ENCODE data around the gene WDR70. TPM values are rescaled to one million over a fixed set of nuclear protein-coding genes. Genes with fewer than 3 reads are reported as not detected.

WDR70 gene
- total and polyA plus RNA-seq, 2 of the 8 experiments (the other 6 are each of a cell fraction or from before 2014, with no cell fraction given): 10.6 to 37.4 TPM

- Histone ChIP-seq H3K23me2 (ENCODE audit: low read depth, low read length) (no peaks in the 10 kb centered on the region), H2AK5ac (ENCODE audit: low read depth, low read length) (no peak overlapping the region), H3K4me2 (ENCODE audit: insufficient read depth in 1 of 2, low read depth in 2 of 2, low read length in 2 of 2) (no peak overlapping the region), H4K8ac (ENCODE audit: extremely low read depth, insufficient read depth, low read length) (no peak overlapping the region), H3K36me3 (ENCODE audit: control insufficient read depth in 2 of 4, insufficient read depth in 4 of 4, low read length in 3 of 4) (no peaks in the 10 kb centered on the region), H4K91ac (replicated peaks; ENCODE audit: insufficient read length, low read length) (no peak overlapping the region), H3K4me3 (ENCODE audit: extremely low read depth in 1 of 4, insufficient read depth in 2 of 4, low read depth in 3 of 4, low read length in 4 of 4) (no peak overlapping the region), H3K18ac (ENCODE audit: extremely low read depth, low read length) (no peak overlapping the region), H3K79me1 (ENCODE audit: low read depth, low read length) (no peaks in the 10 kb centered on the region), H3K9ac (replicated peaks in 1 of 4; ENCODE audit: extremely low read depth in 1 of 4, low read depth in 3 of 4, low read length in 3 of 4) (no peak overlapping the region), H3K27ac (ENCODE audit: low read depth, low read length) (no peak overlapping the region), H3K14ac (ENCODE audit: insufficient read length) (no peak overlapping the region), H3K56ac (replicated peaks; ENCODE audit: insufficient read length, low read depth, low read length) (no peak overlapping the region), H4K5ac (ENCODE audit: insufficient read length, low read depth, low read length) (no peak overlapping the region), H3K23ac (ENCODE audit: insufficient read length) (no peak overlapping the region), H3K9me3 (ENCODE audit: insufficient read depth in 2 of 2, low read depth in 1 of 2, low read length in 1 of 2) (no peaks in the 10 kb centered on the region), H3K27me3 (replicated peaks in 1 of 4; ENCODE audit: control insufficient read depth in 3 of 4, extremely low read depth in 1 of 4, insufficient read depth in 3 of 4, low read length in 3 of 4) (no peaks in the 10 kb centered on the region), H3K4me1 (replicated peaks in 1 of 4; ENCODE audit: control insufficient read depth in 3 of 4, insufficient read depth in 4 of 4, low read length in 3 of 4) (no peaks in the 10 kb centered on the region), H2BK20ac (ENCODE audit: low read length) (no peak overlapping the region), H2BK120ac (replicated peaks; ENCODE audit: low read depth, low read length) (no peak overlapping the region), H3K4ac (replicated peaks; ENCODE audit: insufficient read length, low read depth, low read length) (no peak overlapping the region), H2BK12ac (ENCODE audit: low read depth, low read length) (no peak overlapping the region), H2BK15ac (ENCODE audit: low read length) (no peak overlapping the region), H2AFZ (ENCODE audit: low read length) (no peak overlapping the region), H2BK5ac (ENCODE audit: low read depth, low read length) (no peak overlapping the region), H3K79me2 (ENCODE audit: control insufficient read depth in 1 of 2, insufficient read depth in 2 of 2, low read length in 2 of 2) (no peaks in the 10 kb centered on the region), H4K20me1 (replicated peaks in 1 of 2; ENCODE audit: control insufficient read depth in 1 of 2, insufficient read depth in 2 of 2, low read length in 2 of 2) (no peaks in the 10 kb centered on the region)
- POLR2A ChIA-PET (ENCODE audit: partially characterized antibody): no interaction called here
- TF ChIP-seq NRF1 (IDR thresholded peaks at IDR 0.05; ENCODE audit: low read depth, low read length): no peak
- TF ChIP-seq ZNF274 (IDR thresholded peaks at IDR 0.05; ENCODE audit: borderline replicate concordance, extremely low read depth, low read length): no peak
- no peak for TF ChIP-seq SIRT6 (IDR thresholded peaks at IDR 0.05; ENCODE audit: low read length)
- TF ChIP-seq KDM1A (IDR thresholded peaks at IDR 0.05; ENCODE audit: borderline replicate concordance, low read length): no peak
- no peak for TF ChIP-seq RAD21 (IDR thresholded peaks at IDR 0.05 in 1 of 2, conservative IDR thresholded peaks at IDR 0.05 in 1 of 2; ENCODE audit: low read depth in 2 of 2, low read length in 2 of 2)
- TF ChIP-seq PHF8 (conservative IDR thresholded peaks at IDR 0.05; ENCODE audit: low read depth, low read length): no peak
- no peak for TF ChIP-seq KDM5A (IDR thresholded peaks at IDR 0.05; ENCODE audit: low read length)
- TF ChIP-seq CBX8 (IDR thresholded peaks at IDR 0.05; ENCODE audit: borderline replicate concordance, low read depth, low read length): no peak
- FAIRE-seq (no peak), DNase-seq (ENCODE audit: low read depth in 1 of 2, low spot score in 2 of 2) (no peak)
- CTCF ChIA-PET (ENCODE audit: partially characterized antibody): no interaction called here
- 95% methylated on average over 3 of the region's 3 CpGs; no CpG with 5 or more reads in 1 of the 2 experiments for WGBS, 2 experiments (ENCODE audit: extremely low coverage in 1 of 2, insufficient coverage in 1 of 2, insufficient read length in 1 of 2, insufficient replicate concordance in 2 of 2, low coverage in 1 of 2, low lambda C conversion rate in 2 of 2, missing lambda C conversion rate in 1 of 2)
Observed at GRCh38 chr5:37598733-37599132, 219.6 kb downstream of the WDR70 start.
